Measurements from ENCODE around the gene ALG14.
A peak's percentile ranks its signal among the peaks of the same experiment; 100 is the strongest.

Gene ALG14

DNA sequence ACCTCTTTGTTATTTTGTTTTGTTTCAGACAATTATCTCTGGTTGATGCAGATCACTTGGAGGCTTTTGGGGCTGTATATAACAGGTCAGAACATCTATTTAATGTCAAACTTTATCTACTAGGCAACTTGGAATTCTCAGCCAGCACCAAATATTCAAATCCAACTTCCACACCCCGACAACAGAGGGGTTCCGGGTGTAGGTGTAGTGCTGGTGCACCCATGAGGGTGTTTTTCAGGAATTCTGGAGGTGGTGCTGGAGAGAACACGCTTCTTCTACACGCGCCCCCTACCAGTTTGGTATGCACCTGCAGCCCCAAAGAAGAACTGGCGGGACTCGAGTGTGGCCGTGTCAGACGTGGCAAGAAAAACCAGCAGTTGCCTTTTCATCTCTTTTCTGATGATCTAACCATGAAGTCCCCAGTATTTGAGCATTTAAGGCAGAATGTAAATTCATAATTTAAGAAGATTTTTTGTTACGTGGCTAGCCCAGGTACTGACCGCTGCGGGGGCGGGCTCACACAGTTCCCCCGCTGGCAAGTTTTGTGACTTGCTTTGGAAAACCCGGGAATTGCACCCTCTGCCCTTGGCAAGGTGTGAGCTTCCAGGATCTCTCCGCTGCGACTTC lies 43.9 kb upstream of the ALG14 start:
- TF ChIP-seq, protein P1, sequence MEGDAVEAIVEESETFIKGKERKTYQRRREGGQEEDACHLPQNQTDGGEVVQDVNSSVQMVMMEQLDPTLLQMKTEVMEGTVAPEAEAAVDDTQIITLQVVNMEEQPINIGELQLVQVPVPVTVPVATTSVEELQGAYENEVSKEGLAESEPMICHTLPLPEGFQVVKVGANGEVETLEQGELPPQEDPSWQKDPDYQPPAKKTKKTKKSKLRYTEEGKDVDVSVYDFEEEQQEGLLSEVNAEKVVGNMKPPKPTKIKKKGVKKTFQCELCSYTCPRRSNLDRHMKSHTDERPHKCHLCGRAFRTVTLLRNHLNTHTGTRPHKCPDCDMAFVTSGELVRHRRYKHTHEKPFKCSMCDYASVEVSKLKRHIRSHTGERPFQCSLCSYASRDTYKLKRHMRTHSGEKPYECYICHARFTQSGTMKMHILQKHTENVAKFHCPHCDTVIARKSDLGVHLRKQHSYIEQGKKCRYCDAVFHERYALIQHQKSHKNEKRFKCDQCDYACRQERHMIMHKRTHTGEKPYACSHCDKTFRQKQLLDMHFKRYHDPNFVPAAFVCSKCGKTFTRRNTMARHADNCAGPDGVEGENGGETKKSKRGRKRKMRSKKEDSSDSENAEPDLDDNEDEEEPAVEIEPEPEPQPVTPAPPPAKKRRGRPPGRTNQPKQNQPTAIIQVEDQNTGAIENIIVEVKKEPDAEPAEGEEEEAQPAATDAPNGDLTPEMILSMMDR (IDR thresholded peaks at IDR 0.05; ENCODE audit: low read depth, low read length, missing control alignments): peak; percentile 59
- H3K4me3 ChIP-seq (replicated peaks; ENCODE audit: low read depth, low read length): peak overlapping the region; percentile 49
- no peak for DNase-seq (ENCODE audit: extremely low read depth, low read depth)

GRCh38 chr1:95115708-95116137 lies 43.0 kb upstream of the ALG14 start:
- no peak overlapping the region for H3K4me3 ChIP-seq (replicated peaks; ENCODE audit: low read depth, low read length)
- TF ChIP-seq, protein P1 (IDR thresholded peaks at IDR 0.05; ENCODE audit: low read depth, low read length, missing control alignments): no peak
- DNase-seq (ENCODE audit: extremely low read depth, low read depth): no peak

DNA sequence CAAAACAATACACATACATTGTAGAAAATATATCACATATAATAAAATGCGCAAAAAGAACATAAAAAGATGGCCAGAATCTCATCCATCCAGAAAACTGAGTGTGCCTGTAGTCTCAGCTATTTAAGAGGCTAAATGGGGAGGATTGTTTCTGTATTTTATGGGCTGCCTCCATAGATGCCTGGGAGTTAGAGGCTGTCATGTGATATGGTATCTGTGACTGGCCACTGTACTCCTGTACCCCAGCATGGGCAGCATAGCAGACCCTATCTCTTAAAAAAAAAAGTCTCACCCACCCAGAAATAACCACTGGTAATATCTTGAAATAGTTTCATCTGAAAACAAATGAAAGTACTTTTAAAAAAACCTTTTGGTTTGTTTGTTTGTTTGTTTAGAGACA lies 40.9 kb upstream of the ALG14 start:
- H3K4me3 ChIP-seq (replicated peaks; ENCODE audit: low read depth, low read length): no peak overlapping the region
- TF ChIP-seq, protein P1 (IDR thresholded peaks at IDR 0.05; ENCODE audit: low read depth, low read length, missing control alignments): no peak
- no peak for DNase-seq (ENCODE audit: extremely low read depth, low read depth)

DNA sequence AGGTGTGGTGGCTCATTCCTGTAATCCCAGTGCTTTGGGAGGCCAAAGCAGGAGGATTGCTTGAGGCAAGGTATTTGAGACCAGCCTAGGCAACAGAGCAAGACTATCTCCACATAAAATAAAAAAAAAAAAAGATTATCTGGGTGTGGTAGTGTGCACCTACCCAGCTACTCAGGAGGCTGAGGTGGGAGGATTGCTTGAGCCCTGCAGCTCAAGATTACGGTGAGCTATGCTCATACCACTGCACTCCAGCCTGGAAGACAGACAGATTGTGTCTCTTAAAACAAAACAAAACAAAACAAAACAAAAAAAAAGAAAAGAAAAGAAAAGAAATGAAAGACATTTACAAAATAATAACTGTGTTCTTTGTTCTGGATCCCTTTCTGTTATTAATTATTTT lies 38.3 kb upstream of the ALG14 start:
- DNase-seq (ENCODE audit: extremely low read depth, low read depth): no peak
- no peak overlapping the region for H3K4me3 ChIP-seq (replicated peaks; ENCODE audit: low read depth, low read length)
- TF ChIP-seq, protein P1 (IDR thresholded peaks at IDR 0.05; ENCODE audit: low read depth, low read length, missing control alignments): no peak

GRCh38 chr1:95108792-95109191 lies 36.0 kb upstream of the ALG14 start:
- TF ChIP-seq, protein P1 (IDR thresholded peaks at IDR 0.05; ENCODE audit: low read depth, low read length, missing control alignments): no peak
- DNase-seq (ENCODE audit: extremely low read depth, low read depth): no peak
- H3K4me3 ChIP-seq (replicated peaks; ENCODE audit: low read depth, low read length): no peak overlapping the region

DNA sequence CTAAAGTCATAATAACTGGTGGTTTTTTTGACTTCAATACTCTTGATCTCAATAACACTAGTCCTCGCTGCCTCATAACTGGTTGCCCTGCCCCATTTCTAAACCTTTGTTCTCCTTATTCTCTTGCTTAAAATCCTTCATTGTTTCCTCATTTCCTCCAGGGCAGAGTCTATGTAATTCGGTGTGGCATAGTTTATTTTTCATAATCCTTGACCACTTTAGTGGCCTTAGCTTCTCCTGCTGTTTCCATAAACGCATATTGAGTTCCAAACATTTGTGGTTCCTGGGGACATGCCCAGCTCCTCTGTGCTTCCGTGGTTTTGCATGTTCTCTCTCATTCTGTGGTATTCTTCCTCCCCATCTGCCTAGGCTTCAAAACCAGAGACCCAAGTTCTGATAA lies 25.4 kb upstream of the ALG14 start:
- no peak for DNase-seq (ENCODE audit: extremely low read depth, low read depth)
- H3K4me3 ChIP-seq (replicated peaks; ENCODE audit: low read depth, low read length): no peak overlapping the region
- TF ChIP-seq, protein P1 (IDR thresholded peaks at IDR 0.05; ENCODE audit: low read depth, low read length, missing control alignments): no peak

DNA sequence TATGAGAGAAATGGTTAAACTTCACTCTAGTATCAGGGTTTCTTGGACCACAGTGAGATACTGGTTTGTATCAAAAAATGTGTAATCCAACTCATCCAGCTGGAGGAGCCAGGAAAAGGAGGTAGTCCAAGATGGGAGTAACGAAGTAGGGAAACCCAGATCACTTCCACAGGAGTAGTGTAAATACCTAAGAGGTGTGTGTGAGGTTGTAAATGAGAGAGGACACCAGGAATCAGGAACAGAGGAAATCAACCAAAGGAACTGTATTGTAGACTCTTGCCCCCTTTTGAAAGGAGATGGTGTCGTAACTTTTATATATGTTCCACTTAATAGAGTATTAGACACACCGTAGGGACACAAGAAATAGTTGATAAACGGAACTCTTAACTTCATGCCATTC lies 24.7 kb upstream of the ALG14 start:
- no peak overlapping the region for H3K4me3 ChIP-seq (replicated peaks; ENCODE audit: low read depth, low read length)
- DNase-seq (ENCODE audit: extremely low read depth, low read depth): no peak
- TF ChIP-seq, protein P1 (IDR thresholded peaks at IDR 0.05; ENCODE audit: low read depth, low read length, missing control alignments): no peak

Measured in HFF-Myc (cell line).